Parathyroid adenoma (tissue), 2 donors: ENCODE results near the gene CDC27.
"Not testable (repeated sequence)": the region's sequence is repeated elsewhere in the genome, so short reads cannot be mapped to it uniquely, and the experiment has no call there.

Experiments
- H2AFZ ChIP-seq: fragments of 300-600 bp; sonication (generic); one replicate; pipeline ENCODE4 v1.7.0; 2017; ENCODE audit warnings: antibody characterized with exemption, mild to moderate bottlenecking
- H3K27ac ChIP-seq: fragments of 300-600 bp; sonication (generic); one replicate; pipeline ENCODE4 v1.7.0; 2017
- H3K27me3 ChIP-seq: fragments of 300-600 bp; sonication (generic); one replicate; pipeline ENCODE4 v1.7.0; 2017; ENCODE audit warnings: low read length; ENCODE audit not compliant: control insufficient read depth, insufficient read depth
- H3K36me3 ChIP-seq: fragments of 300-600 bp; sonication (generic); one replicate; pipeline ENCODE4 v1.7.0; 2017; ENCODE audit warnings: low read length; ENCODE audit not compliant: control insufficient read depth, insufficient read depth
- H3K4me1 ChIP-seq: fragments of 300-600 bp; sonication (generic); one replicate; pipeline ENCODE4 v1.7.0; 2017; ENCODE audit warnings: control low read depth
- H3K4me2 ChIP-seq: fragments of 300-600 bp; sonication (generic); one replicate; pipeline ENCODE4 v1.7.0; 2017; ENCODE audit warnings: low read length
- H3K4me3 ChIP-seq: fragments of 300-600 bp; sonication (generic); one replicate; pipeline ENCODE4 v1.7.0; 2017; ENCODE audit warnings: low read depth, low read length
- H3K79me2 ChIP-seq: fragments of 300-600 bp; sonication (generic); one replicate; pipeline ENCODE4 v1.7.0; 2017; ENCODE audit warnings: control low read depth
- H3K9ac ChIP-seq: fragments of 300-600 bp; sonication (generic); one replicate; pipeline ENCODE4 v1.7.0; 2017; ENCODE audit warnings: mild to moderate bottlenecking
- H3K9me3 ChIP-seq: fragments of 300-600 bp; sonication (generic); one replicate; pipeline ENCODE4 v1.7.0; 2017; ENCODE audit warnings: low read length; ENCODE audit not compliant: control insufficient read depth
- TF ChIP-seq, protein P1 (sequence below): fragments of 300-600 bp; sonication (generic); IDR thresholded peaks from one replicate; pipeline ENCODE4 v1.7.0; 2017; ENCODE audit warnings: antibody characterized with exemption, mild to moderate bottlenecking
- donor health status: primary hyperparathyroidism.

CDC27 gene

DNA sequence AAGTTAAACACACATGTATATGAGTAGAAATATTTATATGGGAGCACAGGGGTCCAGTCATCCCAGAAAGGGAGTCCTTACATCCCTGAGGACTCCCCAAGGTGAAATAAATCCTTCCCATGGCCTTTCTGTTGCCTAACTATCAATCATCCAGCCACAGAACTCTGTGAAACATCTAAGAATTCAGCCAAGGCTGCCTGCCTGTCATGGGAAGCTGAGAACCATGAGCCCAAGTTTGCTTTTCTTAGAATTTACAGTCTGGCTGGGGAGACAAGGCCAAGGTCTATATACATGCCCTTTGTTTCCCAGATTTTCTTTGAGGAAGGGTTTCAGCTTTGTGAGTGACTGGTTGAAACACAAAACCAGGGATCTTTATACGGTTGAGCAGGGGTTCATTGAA lies 35.9 kb upstream of the CDC27 start:
- peaks cover 3% of the 10 kb centered on the region for H3K4me1 ChIP-seq
- no peaks in the 10 kb centered on the region for H3K9me3 ChIP-seq
- no peaks in the 10 kb centered on the region for H3K27me3 ChIP-seq
- H3K27ac ChIP-seq: peak overlapping the region; percentile 67
- no peak overlapping the region for H3K4me2 ChIP-seq
- H3K36me3 ChIP-seq: no peaks in the 10 kb centered on the region
- no peak overlapping the region for H3K4me3 ChIP-seq
- H2AFZ ChIP-seq: peak overlapping the region; percentile 52
- H3K79me2 ChIP-seq: no peaks in the 10 kb centered on the region
- TF ChIP-seq, protein P1, sequence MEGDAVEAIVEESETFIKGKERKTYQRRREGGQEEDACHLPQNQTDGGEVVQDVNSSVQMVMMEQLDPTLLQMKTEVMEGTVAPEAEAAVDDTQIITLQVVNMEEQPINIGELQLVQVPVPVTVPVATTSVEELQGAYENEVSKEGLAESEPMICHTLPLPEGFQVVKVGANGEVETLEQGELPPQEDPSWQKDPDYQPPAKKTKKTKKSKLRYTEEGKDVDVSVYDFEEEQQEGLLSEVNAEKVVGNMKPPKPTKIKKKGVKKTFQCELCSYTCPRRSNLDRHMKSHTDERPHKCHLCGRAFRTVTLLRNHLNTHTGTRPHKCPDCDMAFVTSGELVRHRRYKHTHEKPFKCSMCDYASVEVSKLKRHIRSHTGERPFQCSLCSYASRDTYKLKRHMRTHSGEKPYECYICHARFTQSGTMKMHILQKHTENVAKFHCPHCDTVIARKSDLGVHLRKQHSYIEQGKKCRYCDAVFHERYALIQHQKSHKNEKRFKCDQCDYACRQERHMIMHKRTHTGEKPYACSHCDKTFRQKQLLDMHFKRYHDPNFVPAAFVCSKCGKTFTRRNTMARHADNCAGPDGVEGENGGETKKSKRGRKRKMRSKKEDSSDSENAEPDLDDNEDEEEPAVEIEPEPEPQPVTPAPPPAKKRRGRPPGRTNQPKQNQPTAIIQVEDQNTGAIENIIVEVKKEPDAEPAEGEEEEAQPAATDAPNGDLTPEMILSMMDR: no peak
- H3K9ac ChIP-seq: no peak overlapping the region

DNA sequence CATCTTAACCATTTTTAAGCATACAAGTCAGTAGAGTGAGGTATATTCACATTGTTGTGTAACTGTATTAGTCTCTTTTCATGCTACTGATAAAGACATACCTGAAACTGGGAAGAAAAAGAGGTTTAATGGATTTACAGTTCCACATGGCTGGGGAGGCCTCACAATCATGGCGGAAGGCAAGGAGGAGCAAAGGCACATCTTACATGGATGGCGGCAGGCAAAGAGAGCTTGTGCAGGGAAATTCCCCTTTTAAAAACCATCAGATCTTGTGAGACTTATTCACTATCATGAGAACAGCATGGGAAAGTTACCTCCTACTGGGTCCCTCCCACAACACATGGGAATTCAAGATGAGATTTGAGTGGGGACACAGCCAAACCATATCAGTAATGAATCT lies 35.0 kb upstream of the CDC27 start:
- not testable (repeated sequence) for H3K4me1 ChIP-seq, H3K4me3 ChIP-seq, H2AFZ ChIP-seq, H3K79me2 ChIP-seq, H3K27me3 ChIP-seq, H3K4me2 ChIP-seq, H3K36me3 ChIP-seq, H3K27ac ChIP-seq, H3K9me3 ChIP-seq, H3K9ac ChIP-seq

DNA sequence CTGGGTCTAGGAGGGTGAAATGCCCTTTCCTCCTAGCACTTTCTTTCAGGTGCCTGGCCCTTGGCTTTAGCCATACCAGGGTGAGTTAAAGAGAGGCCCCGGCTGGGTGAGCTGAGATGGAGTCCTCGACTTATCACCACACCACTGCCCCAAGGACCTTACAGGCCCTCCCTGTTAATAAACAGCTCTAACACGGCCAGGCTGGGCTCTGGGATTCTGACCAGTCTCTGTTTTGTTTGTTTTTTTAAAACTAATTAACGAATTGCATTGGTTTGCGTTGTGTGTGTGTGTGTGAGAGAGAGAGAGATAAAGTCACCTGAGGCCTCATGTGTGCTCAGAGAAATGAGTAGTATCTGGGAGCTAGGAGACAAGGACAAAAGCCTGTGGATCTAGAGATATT lies 34.4 kb upstream of the CDC27 start:
- Histone ChIP-seq H3K4me3 (no peak overlapping the region), H3K27ac (peak overlapping the region; percentile 31), H3K36me3 (no peaks in the 10 kb centered on the region), H3K79me2 (no peaks in the 10 kb centered on the region), H3K27me3 (no peaks in the 10 kb centered on the region), H2AFZ (no peak overlapping the region), H3K9me3 (no peaks in the 10 kb centered on the region), H3K4me1 (no peaks in the 10 kb centered on the region), H3K4me2 (no peak overlapping the region), H3K9ac (no peak overlapping the region)
- TF ChIP-seq, protein P1: no peak

GRCh38 chr17:47223007-47223406 lies 33.9 kb upstream of the CDC27 start:
- no peak overlapping the region for H3K4me2 ChIP-seq
- no peaks in the 10 kb centered on the region for H3K79me2 ChIP-seq
- no peaks in the 10 kb centered on the region for H3K36me3 ChIP-seq
- peak overlapping the region; percentile 31 for H3K27ac ChIP-seq
- no peaks in the 10 kb centered on the region for H3K9me3 ChIP-seq
- no peaks in the 10 kb centered on the region for H3K4me1 ChIP-seq
- H3K9ac ChIP-seq: no peak overlapping the region
- no peaks in the 10 kb centered on the region for H3K27me3 ChIP-seq
- no peak overlapping the region for H2AFZ ChIP-seq
- H3K4me3 ChIP-seq: no peak overlapping the region
- TF ChIP-seq, protein P1: no peak

- Histone ChIP-seq H2AFZ (no peak overlapping the region), H3K9me3 (no peaks in the 10 kb centered on the region), H3K27ac (no peak overlapping the region), H3K4me1 (no peaks in the 10 kb centered on the region), H3K4me2 (no peak overlapping the region), H3K9ac (no peak overlapping the region), H3K79me2 (no peaks in the 10 kb centered on the region), H3K36me3 (no peaks in the 10 kb centered on the region), H3K4me3 (no peak overlapping the region), H3K27me3 (no peaks in the 10 kb centered on the region)
- TF ChIP-seq, protein P1: no peak
These were observed 33.0 kb upstream of the CDC27 start for GRCh38 chr17:47222047-47222446.
